ENCODE data around the gene BOD1L1.

Gene BOD1L1

GRCh38 chr4:13537011-13537831 lies 90.3 kb downstream of the BOD1L1 start:
- TF ChIP-seq CTCF (conservative IDR thresholded peaks at IDR 0.05; ENCODE audit: control insufficient read depth, insufficient read depth, low read depth, low read length) = no peak
- DNase-seq (ENCODE audit: low read depth) = no peak
- H3K4me3 ChIP-seq (ENCODE audit: control insufficient read depth, low read depth, low read length) = no peak overlapping the region

GRCh38 chr4:13536607-13537006 lies 90.9 kb downstream of the BOD1L1 start:
- no peak for TF ChIP-seq CTCF (conservative IDR thresholded peaks at IDR 0.05; ENCODE audit: control insufficient read depth, insufficient read depth, low read depth, low read length)
- no peak for DNase-seq (ENCODE audit: low read depth)
- no peak overlapping the region for H3K4me3 ChIP-seq (ENCODE audit: control insufficient read depth, low read depth, low read length)

GRCh38 chr4:13535708-13536361 lies 91.7 kb downstream of the BOD1L1 start:
- no peak for TF ChIP-seq CTCF (conservative IDR thresholded peaks at IDR 0.05; ENCODE audit: control insufficient read depth, insufficient read depth, low read depth, low read length)
- H3K4me3 ChIP-seq (ENCODE audit: control insufficient read depth, low read depth, low read length) = no peak overlapping the region
- no peak for DNase-seq (ENCODE audit: low read depth)

- DNase-seq (ENCODE audit: low read depth) = no peak
- TF ChIP-seq CTCF (conservative IDR thresholded peaks at IDR 0.05; ENCODE audit: control insufficient read depth, insufficient read depth, low read depth, low read length) = no peak
- H3K4me3 ChIP-seq (ENCODE audit: control insufficient read depth, low read depth, low read length) = no peak overlapping the region
Observed at GRCh38 chr4:13535118-13535517, 92.4 kb downstream of the BOD1L1 start.

GRCh38 chr4:13534344-13535063 lies 93.0 kb downstream of the BOD1L1 start:
- TF ChIP-seq CTCF (conservative IDR thresholded peaks at IDR 0.05; ENCODE audit: control insufficient read depth, insufficient read depth, low read depth, low read length) = no peak
- no peak for DNase-seq (ENCODE audit: low read depth)
- H3K4me3 ChIP-seq (ENCODE audit: control insufficient read depth, low read depth, low read length) = no peak overlapping the region

- TF ChIP-seq CTCF (conservative IDR thresholded peaks at IDR 0.05; ENCODE audit: control insufficient read depth, insufficient read depth, low read depth, low read length) = no peak
- no peak for DNase-seq (ENCODE audit: low read depth)
- H3K4me3 ChIP-seq (ENCODE audit: control insufficient read depth, low read depth, low read length) = no peak overlapping the region
Observed at GRCh38 chr4:13533670-13534343, 93.7 kb downstream of the BOD1L1 start.
